ELR (cell line): ENCODE measurements around the gene PRR9.

Experiments used
- DNase-seq: peaks from one replicate; pipeline ENCODE4 v3.0.0-alpha.2; 2015; ENCODE audit warnings: low read depth

Gene PRR9

GRCh38 chr1:153265457-153265856 lies 48.1 kb downstream of the PRR9 start:
- no peak for DNase-seq
